SU-DHL-6 (cell line): ENCODE data around the gene OR2M5.

Experiments used
- EZH2phosphoT487 ChIP-seq: fragments of 200-600 bp; sonication (generic), shearing (Covaris generic); conservative IDR thresholded peaks from 2 replicates; pipeline ENCODE4 v1.6.1; 2018; ENCODE audit warnings: mild to moderate bottlenecking, antibody characterized with exemption, low read length, moderate library complexity, mixed read lengths
- TF ChIP-seq, protein P1 (sequence below): fragments of 200-600 bp; sonication (generic); IDR thresholded peaks from one replicate; pipeline ENCODE4 v1.5.1; 2017; ENCODE audit warnings: antibody characterized with exemption, mild to moderate bottlenecking, low read length, moderate library complexity; ENCODE audit not compliant: insufficient read depth, poor library complexity, severe bottlenecking

DNA sequence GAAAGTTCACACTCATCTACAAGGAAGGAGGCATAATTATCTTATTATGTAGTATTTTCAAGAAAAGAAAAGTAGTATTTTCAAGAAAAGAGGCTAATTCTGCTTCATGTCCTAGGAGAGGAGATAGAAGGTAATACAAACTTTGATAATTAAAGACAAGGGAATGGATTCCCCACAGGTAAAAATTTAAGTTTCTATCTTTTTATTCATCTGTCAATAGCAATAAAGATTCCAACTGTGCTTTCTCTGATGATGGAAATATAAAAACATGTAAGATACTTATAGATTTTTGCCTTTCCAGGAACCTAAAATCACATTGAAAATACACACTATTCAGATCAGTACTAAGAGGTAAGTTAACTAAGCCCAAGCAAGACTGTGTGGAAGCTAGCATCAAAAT is 29.6 kb downstream of the OR2M5 start, which contains the start of gene OR2M2:
- TF ChIP-seq, protein P1, sequence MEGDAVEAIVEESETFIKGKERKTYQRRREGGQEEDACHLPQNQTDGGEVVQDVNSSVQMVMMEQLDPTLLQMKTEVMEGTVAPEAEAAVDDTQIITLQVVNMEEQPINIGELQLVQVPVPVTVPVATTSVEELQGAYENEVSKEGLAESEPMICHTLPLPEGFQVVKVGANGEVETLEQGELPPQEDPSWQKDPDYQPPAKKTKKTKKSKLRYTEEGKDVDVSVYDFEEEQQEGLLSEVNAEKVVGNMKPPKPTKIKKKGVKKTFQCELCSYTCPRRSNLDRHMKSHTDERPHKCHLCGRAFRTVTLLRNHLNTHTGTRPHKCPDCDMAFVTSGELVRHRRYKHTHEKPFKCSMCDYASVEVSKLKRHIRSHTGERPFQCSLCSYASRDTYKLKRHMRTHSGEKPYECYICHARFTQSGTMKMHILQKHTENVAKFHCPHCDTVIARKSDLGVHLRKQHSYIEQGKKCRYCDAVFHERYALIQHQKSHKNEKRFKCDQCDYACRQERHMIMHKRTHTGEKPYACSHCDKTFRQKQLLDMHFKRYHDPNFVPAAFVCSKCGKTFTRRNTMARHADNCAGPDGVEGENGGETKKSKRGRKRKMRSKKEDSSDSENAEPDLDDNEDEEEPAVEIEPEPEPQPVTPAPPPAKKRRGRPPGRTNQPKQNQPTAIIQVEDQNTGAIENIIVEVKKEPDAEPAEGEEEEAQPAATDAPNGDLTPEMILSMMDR, result no peak
- no peak for TF ChIP-seq EZH2phosphoT487
